ENCODE measurements around the gene GLUD2.

- TF ChIP-seq CTCF (IDR thresholded peaks at IDR 0.05; ENCODE audit: insufficient read depth, low read length) (no peak), POLR2AphosphoS5 (IDR thresholded peaks at IDR 0.05; ENCODE audit: low read depth) (no peak), GABPA (IDR thresholded peaks at IDR 0.05; ENCODE audit: low read depth) (no peak), SPI1 (IDR thresholded peaks at IDR 0.05; ENCODE audit: borderline replicate concordance, low read depth) (no peak)
Observed at GRCh38 chrX:121010218-121010617, 37.2 kb upstream of the GLUD2 start.

Data from HL-60 (cell line).